OCI-LY3 (cell line): ENCODE results near the gene NR4A2.

ENCODE experiments used
- EZH2phosphoT487 ChIP-seq: fragments of 200-600 bp; shearing (Covaris generic); IDR thresholded peaks from 2 replicates; pipeline ENCODE4 v1.6.1; 2018; ENCODE audit warnings: antibody characterized with exemption, mixed run types, low read depth
- TF ChIP-seq, protein P1 (sequence below): fragments of 200-600, 300-600 bp; sonication (generic); IDR thresholded peaks from 2 replicates; pipeline ENCODE4 v1.5.1; 2014; ENCODE audit warnings: antibody characterized with exemption, low read length, low read depth

DNA sequence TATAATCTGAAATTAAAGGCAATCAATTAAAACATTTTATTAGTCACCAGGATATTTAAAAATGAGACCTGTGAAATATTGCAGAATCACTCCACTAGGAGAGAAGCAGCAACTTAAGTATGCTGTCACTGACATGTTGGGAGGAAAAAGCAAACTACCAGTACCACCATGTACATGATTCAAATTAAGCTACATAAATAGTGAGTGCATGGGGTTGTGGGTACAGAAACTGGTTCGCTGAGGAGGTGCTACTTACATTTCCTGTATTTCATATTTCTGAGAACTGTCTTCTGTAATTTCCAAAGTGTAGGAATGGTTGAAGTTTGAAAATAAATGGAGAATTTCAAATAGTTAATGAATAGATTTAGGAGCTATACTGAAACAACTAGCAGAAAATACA lies 7.9 kb upstream of the NR4A2 start:
- TF ChIP-seq, protein P1, sequence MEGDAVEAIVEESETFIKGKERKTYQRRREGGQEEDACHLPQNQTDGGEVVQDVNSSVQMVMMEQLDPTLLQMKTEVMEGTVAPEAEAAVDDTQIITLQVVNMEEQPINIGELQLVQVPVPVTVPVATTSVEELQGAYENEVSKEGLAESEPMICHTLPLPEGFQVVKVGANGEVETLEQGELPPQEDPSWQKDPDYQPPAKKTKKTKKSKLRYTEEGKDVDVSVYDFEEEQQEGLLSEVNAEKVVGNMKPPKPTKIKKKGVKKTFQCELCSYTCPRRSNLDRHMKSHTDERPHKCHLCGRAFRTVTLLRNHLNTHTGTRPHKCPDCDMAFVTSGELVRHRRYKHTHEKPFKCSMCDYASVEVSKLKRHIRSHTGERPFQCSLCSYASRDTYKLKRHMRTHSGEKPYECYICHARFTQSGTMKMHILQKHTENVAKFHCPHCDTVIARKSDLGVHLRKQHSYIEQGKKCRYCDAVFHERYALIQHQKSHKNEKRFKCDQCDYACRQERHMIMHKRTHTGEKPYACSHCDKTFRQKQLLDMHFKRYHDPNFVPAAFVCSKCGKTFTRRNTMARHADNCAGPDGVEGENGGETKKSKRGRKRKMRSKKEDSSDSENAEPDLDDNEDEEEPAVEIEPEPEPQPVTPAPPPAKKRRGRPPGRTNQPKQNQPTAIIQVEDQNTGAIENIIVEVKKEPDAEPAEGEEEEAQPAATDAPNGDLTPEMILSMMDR, result no peak
- no peak for TF ChIP-seq EZH2phosphoT487
